ENCODE data around the gene ZBBX.
"Not testable (repeated sequence)": the region's sequence is repeated elsewhere in the genome, so short reads cannot be mapped to it uniquely, and the experiment has no call there.

Gene ZBBX, protein sequence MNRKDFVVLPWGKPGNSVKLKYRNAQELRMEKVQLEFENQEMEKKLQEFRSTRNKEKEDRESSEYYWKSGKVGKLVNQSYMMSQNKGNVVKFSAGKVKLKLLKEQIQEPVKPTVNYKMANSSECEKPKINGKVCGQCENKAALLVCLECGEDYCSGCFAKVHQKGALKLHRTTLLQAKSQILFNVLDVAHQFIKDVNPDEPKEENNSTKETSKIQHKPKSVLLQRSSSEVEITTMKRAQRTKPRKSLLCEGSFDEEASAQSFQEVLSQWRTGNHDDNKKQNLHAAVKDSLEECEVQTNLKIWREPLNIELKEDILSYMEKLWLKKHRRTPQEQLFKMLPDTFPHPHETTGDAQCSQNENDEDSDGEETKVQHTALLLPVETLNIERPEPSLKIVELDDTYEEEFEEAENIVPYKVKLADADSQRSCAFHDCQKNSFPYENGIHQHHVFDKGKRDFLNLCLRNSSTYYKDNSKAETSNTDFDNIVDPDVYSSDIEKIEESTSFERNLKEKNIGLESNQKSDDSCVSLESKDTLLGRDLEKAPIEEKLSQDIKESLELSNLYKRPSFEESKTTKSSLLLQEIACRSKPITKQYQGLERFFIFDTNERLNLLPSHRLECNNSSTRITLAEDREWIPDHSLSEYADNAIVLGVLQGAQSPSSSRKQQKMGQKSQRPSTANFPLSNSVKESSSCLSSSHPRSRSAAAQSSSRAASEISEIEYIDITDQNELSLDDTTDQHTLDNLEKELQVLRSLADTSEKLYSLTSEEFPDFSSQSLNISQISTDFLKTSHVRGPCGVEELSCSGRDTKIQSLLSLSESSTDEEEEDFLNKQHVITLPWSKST

DNA sequence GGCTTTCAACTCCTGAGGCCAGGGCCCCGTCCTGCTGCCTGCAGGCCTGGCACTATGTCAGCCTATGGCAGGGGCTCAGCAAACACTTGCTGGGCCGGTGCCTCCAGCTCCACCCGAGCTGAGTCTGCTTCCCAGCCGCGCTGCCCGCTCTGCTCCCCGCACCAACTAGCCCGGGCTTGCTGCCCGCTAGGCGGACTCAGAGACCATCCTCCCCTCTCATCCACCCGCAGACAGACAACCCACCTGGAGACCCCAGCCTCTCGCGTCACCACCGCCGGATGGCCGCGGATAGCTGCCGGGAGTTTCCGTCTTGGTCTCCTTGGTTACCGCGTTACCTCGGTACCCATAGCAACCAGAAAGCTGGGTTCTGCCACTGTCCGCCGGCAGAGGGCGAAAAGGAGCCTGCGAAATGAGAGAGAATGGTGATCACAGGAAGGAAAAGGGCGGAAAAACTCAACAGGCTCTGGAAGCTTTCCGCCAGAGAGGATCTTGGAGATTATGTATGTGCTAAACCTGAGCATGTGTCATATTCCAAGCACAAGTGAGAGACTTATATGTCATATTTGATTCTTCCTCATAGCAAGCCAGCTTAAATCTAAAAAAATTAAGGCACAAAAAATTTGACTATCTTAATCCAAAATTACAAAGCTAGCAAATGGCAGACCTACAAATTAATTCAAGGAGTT, at the start of gene ZBBX:
Gene ZBBX, minus strand, starts transcription at position 294 of the 686 bp plus-strand sequence. CDS start 7,396 bp downstream, outside the sequence.
- Histone ChIP-seq H3K27ac (ENCODE audit: low read depth, low read length) (no peak within 1 kb of the TSS), H3K9me3 (ENCODE audit: control insufficient read depth in 1 of 2, low read length in 2 of 2) (no peaks in the 10 kb centered on the region), H3K27me3 (ENCODE audit: control insufficient read depth in 1 of 2, insufficient read depth in 2 of 2, low read length in 2 of 2) (no peaks in the 10 kb centered on the region), H3K36me3 (ENCODE audit: control insufficient read depth in 1 of 2, insufficient read depth in 2 of 2, low read length in 2 of 2) (no peaks in the 10 kb centered on the region), H3K4me1 (ENCODE audit: control insufficient read depth in 1 of 2, insufficient read depth in 2 of 2, low read length in 2 of 2) (peaks cover 0 to 7% of the 10 kb centered on the region in 2 donors), H3K9ac (ENCODE audit: low read depth in 1 of 2, low read length in 2 of 2) (no peak within 1 kb of the TSS), H3K4me3 (ENCODE audit: low read depth in 1 of 2, low read length in 2 of 2) (peak within 1 kb of the TSS in 1 of 2 donors; percentile 60)

DNA sequence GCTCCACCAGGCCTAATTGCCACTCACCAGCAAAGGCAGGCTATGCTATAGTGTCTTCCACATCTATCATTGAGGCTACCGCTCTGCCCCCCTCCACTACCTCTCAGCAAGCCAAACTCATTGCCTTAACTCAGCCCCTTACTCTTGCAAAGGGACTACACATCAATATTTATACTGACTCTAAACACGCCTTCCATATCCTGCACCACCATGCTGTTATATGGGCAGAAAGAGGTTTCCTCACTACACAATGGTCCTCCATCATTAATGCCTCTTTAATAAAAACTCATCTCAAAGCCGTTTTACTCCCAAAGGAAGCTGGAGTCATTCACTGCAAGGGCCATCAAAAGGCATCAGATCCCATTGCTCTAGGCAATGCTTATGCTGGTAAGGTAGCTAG, 46.9 kb upstream of the ZBBX start:
- not testable (repeated sequence) for H3K9me3 ChIP-seq (ENCODE audit: control insufficient read depth in 1 of 2, low read length in 2 of 2); H3K4me3 ChIP-seq (ENCODE audit: low read depth in 1 of 2, low read length in 2 of 2); H3K27me3 ChIP-seq (ENCODE audit: control insufficient read depth in 1 of 2, insufficient read depth in 2 of 2, low read length in 2 of 2)

DNA sequence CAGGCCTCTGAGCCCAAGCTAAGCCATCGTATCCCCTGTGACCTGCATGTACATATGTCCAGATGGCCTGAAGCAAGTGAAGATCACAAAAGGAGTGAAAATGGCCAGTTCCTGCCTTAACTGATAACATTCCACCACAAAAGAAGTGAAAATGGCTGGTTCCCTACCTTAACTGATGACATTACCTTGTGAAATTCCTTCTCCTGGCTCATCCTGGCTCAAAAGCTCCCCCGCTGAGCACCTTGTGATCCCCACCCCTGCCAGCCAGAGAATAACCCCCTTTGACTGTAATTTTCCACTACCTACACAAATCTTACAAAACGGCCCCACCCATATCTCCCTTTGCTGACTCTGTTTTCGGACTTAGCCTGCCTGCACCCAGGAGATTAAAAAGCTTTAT, 42.3 kb upstream of the ZBBX start:
- not testable (repeated sequence) for H3K27ac ChIP-seq (ENCODE audit: low read depth, low read length); H3K27me3 ChIP-seq (ENCODE audit: control insufficient read depth in 1 of 2, insufficient read depth in 2 of 2, low read length in 2 of 2); H3K4me1 ChIP-seq (ENCODE audit: control insufficient read depth in 1 of 2, insufficient read depth in 2 of 2, low read length in 2 of 2); H3K9me3 ChIP-seq (ENCODE audit: control insufficient read depth in 1 of 2, low read length in 2 of 2); H3K4me3 ChIP-seq (ENCODE audit: low read depth in 1 of 2, low read length in 2 of 2); H3K9ac ChIP-seq (ENCODE audit: low read depth in 1 of 2, low read length in 2 of 2); H3K36me3 ChIP-seq (ENCODE audit: control insufficient read depth in 1 of 2, insufficient read depth in 2 of 2, low read length in 2 of 2)

More for the DNA sequence above, 46.9 kb upstream of the ZBBX start:
- not testable (repeated sequence) for H3K36me3 ChIP-seq (ENCODE audit: control insufficient read depth in 1 of 2, insufficient read depth in 2 of 2, low read length in 2 of 2); H3K27ac ChIP-seq (ENCODE audit: low read depth, low read length); H3K9ac ChIP-seq (ENCODE audit: low read depth in 1 of 2, low read length in 2 of 2); H3K4me1 ChIP-seq (ENCODE audit: control insufficient read depth in 1 of 2, insufficient read depth in 2 of 2, low read length in 2 of 2)

DNA sequence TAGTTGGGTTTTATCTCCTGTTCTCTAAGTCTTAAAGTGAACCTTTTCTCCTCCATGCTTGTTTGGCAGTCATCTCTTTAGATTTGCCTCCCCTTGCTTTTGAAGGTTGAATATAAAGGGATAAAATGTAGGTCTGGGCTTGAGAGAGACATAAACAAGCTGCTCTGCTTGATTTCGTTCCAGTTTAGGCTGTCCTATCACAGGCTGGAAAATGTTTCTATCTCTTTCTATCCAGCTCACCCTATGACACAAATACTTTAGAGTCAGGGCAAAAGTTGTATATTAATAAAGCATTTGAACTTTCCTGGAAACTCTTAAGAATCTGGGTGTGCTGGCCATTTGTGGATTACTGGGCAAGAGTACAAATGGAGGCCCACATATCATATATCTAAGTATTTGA, 29.5 kb upstream of the ZBBX start:
- H3K4me1 ChIP-seq (ENCODE audit: control insufficient read depth in 1 of 2, insufficient read depth in 2 of 2, low read length in 2 of 2) = no peaks in the 10 kb centered on the region
- no peaks in the 10 kb centered on the region for H3K9me3 ChIP-seq (ENCODE audit: control insufficient read depth in 1 of 2, low read length in 2 of 2)

DNA sequence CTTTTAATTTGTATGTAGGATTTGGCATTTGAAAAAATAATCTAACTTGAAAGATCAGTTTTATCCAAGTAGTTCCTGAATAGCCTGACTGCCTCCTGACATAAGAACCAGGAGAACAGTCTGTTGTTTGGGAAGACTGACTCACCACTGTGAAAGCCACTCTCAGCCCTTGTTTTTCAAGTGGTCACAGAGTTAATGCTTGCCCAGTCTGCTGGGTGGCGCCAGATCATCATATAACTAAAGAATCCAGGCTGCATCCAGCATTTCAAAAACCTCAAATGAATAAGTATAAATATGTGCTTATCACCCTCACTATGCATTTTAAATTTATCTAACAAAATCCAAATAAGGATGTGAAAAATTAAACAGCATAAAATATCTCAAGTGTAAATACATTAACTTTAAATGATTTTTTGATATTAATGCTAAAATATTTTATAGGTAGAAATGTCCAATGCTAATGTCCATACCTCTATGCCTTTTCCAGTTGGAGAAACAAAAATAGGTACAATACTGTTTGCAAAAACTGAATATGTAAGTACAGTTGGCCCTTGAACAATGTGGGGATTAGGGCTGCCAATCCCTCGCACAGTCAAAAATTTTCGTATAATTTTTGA, 26.9 kb upstream of the ZBBX start:
- no peak overlapping the region for H3K9ac ChIP-seq (ENCODE audit: low read depth in 1 of 2, low read length in 2 of 2)
- H3K27me3 ChIP-seq (ENCODE audit: control insufficient read depth in 1 of 2, insufficient read depth in 2 of 2, low read length in 2 of 2) = no peaks in the 10 kb centered on the region
- H3K4me3 ChIP-seq (ENCODE audit: low read depth in 1 of 2, low read length in 2 of 2) = no peak overlapping the region
- H3K9me3 ChIP-seq (ENCODE audit: control insufficient read depth in 1 of 2, low read length in 2 of 2) = no peaks in the 10 kb centered on the region
- no peak overlapping the region for H3K27ac ChIP-seq (ENCODE audit: low read depth, low read length)
- no peaks in the 10 kb centered on the region for H3K4me1 ChIP-seq (ENCODE audit: control insufficient read depth in 1 of 2, insufficient read depth in 2 of 2, low read length in 2 of 2)
- no peaks in the 10 kb centered on the region for H3K36me3 ChIP-seq (ENCODE audit: control insufficient read depth in 1 of 2, insufficient read depth in 2 of 2, low read length in 2 of 2)

More for the DNA sequence above, 29.5 kb upstream of the ZBBX start:
- no peaks in the 10 kb centered on the region for H3K27me3 ChIP-seq (ENCODE audit: control insufficient read depth in 1 of 2, insufficient read depth in 2 of 2, low read length in 2 of 2)
- no peak overlapping the region for H3K27ac ChIP-seq (ENCODE audit: low read depth, low read length)
- H3K9ac ChIP-seq (ENCODE audit: low read depth in 1 of 2, low read length in 2 of 2) = no peak overlapping the region
- H3K4me3 ChIP-seq (ENCODE audit: low read depth in 1 of 2, low read length in 2 of 2) = no peak overlapping the region
- H3K36me3 ChIP-seq (ENCODE audit: control insufficient read depth in 1 of 2, insufficient read depth in 2 of 2, low read length in 2 of 2) = no peaks in the 10 kb centered on the region

DNA sequence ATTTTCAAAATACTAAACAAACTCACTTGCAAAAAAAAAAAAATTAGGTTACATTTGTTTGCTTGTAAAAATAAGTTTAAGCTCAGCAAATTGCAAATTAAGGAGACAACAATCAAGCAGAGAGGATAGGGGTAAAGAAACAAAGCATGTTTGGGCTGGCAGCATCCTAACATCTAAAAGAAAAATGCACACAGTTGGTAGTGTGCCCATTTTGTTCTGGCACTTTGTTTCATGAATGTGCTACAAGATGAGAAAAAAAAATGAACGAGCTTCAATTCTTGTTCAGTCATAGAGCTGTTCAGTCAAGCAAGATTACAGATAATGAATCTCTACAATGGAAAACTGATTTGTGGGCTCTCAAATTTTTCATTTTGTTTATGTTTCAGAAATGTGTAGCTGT, 17.7 kb upstream of the ZBBX start:
- Histone ChIP-seq H3K27ac (ENCODE audit: low read depth, low read length) (no peak overlapping the region), H3K4me3 (ENCODE audit: low read depth in 1 of 2, low read length in 2 of 2) (no peak overlapping the region), H3K27me3 (ENCODE audit: control insufficient read depth in 1 of 2, insufficient read depth in 2 of 2, low read length in 2 of 2) (no peaks in the 10 kb centered on the region), H3K9ac (ENCODE audit: low read depth in 1 of 2, low read length in 2 of 2) (no peak overlapping the region), H3K9me3 (ENCODE audit: control insufficient read depth in 1 of 2, low read length in 2 of 2) (no peaks in the 10 kb centered on the region), H3K36me3 (ENCODE audit: control insufficient read depth in 1 of 2, insufficient read depth in 2 of 2, low read length in 2 of 2) (no peaks in the 10 kb centered on the region), H3K4me1 (ENCODE audit: control insufficient read depth in 1 of 2, insufficient read depth in 2 of 2, low read length in 2 of 2) (no peaks in the 10 kb centered on the region)

DNA sequence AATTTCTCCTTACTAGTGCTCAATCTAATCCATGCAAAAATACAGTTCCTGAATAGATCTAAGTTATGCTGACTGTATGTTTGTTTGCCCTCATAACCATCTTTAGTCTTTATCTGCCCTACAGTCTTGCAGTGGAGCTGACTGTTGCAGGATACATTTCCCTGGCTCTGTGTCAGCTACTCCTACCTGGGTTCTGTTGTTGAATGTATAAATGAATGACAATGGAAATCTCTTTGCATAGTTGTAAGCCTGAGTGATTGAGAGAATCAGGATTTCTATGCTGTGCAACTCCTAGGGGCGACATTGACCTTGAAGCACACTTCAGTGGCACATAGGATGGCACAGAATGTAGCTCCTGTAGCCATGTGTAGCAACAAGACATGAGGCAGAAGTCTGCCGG, 16.0 kb upstream of the ZBBX start:
- Histone ChIP-seq H3K4me3 (ENCODE audit: low read depth in 1 of 2, low read length in 2 of 2) (no peak overlapping the region), H3K36me3 (ENCODE audit: control insufficient read depth in 1 of 2, insufficient read depth in 2 of 2, low read length in 2 of 2) (no peaks in the 10 kb centered on the region), H3K27me3 (ENCODE audit: control insufficient read depth in 1 of 2, insufficient read depth in 2 of 2, low read length in 2 of 2) (no peaks in the 10 kb centered on the region), H3K4me1 (ENCODE audit: control insufficient read depth in 1 of 2, insufficient read depth in 2 of 2, low read length in 2 of 2) (no peaks in the 10 kb centered on the region), H3K27ac (ENCODE audit: low read depth, low read length) (no peak overlapping the region), H3K9ac (ENCODE audit: low read depth in 1 of 2, low read length in 2 of 2) (no peak overlapping the region), H3K9me3 (ENCODE audit: control insufficient read depth in 1 of 2, low read length in 2 of 2) (no peaks in the 10 kb centered on the region)

DNA sequence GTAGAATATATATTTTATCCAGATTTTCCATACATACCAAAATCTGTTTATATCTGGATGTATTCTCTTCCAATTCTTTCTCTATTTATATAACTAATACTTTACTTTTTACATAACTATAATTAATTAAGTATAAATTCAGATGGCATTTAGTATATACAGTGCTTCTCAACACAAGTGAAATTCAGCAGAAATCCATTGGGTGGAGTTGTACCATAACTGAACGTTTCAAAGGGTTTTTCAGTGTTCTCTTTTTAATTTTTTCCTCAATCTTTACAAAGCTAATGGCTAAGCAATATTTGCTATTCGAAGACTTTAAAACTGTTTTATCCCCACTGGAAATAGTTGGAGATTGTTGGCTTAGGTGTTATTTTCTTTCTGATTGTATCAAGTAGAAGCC, 13.9 kb upstream of the ZBBX start:
- Histone ChIP-seq H3K27me3 (ENCODE audit: control insufficient read depth in 1 of 2, insufficient read depth in 2 of 2, low read length in 2 of 2) (no peaks in the 10 kb centered on the region), H3K27ac (ENCODE audit: low read depth, low read length) (no peak overlapping the region), H3K4me1 (ENCODE audit: control insufficient read depth in 1 of 2, insufficient read depth in 2 of 2, low read length in 2 of 2) (no peaks in the 10 kb centered on the region), H3K36me3 (ENCODE audit: control insufficient read depth in 1 of 2, insufficient read depth in 2 of 2, low read length in 2 of 2) (no peaks in the 10 kb centered on the region), H3K9me3 (ENCODE audit: control insufficient read depth in 1 of 2, low read length in 2 of 2) (no peaks in the 10 kb centered on the region), H3K4me3 (ENCODE audit: low read depth in 1 of 2, low read length in 2 of 2) (no peak overlapping the region), H3K9ac (ENCODE audit: low read depth in 1 of 2, low read length in 2 of 2) (no peak overlapping the region)

DNA sequence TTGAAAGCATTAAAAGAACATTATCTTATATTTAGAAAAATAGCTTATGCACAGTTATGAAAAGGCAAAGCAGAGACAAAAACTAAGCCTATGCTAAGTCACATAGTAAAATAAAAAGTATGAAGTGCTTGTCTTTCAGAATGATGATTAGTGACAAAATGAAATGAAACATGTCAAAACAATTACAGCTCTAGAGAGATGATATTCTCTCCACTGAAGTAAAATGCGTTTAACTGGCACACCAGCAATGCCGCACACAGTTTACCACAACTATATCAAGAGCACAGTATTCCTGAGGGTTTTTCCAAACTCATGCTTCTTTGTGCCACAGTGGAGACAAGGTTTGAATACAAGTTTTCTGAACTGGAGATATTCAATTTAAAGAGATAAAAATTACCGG, 2.1 kb upstream of the ZBBX start:
- Histone ChIP-seq H3K4me3 (ENCODE audit: low read depth in 1 of 2, low read length in 2 of 2) (no peak overlapping the region), H3K27me3 (ENCODE audit: control insufficient read depth in 1 of 2, insufficient read depth in 2 of 2, low read length in 2 of 2) (no peaks in the 10 kb centered on the region), H3K4me1 (ENCODE audit: control insufficient read depth in 1 of 2, insufficient read depth in 2 of 2, low read length in 2 of 2) (peaks cover 0 to 7% of the 10 kb centered on the region in 2 donors), H3K27ac (ENCODE audit: low read depth, low read length) (no peak overlapping the region), H3K36me3 (ENCODE audit: control insufficient read depth in 1 of 2, insufficient read depth in 2 of 2, low read length in 2 of 2) (no peaks in the 10 kb centered on the region), H3K9ac (ENCODE audit: low read depth in 1 of 2, low read length in 2 of 2) (no peak overlapping the region), H3K9me3 (ENCODE audit: control insufficient read depth in 1 of 2, low read length in 2 of 2) (no peaks in the 10 kb centered on the region)
